Mesodermal cell (in vitro differentiated cells): ENCODE data around the gene LCE4A.

Experiments used
- H3K27ac ChIP-seq: 2 replicates; pipeline ENCODE4 v1.7.0; 2013; ENCODE audit warnings: mild to moderate bottlenecking, low read depth, low read length, moderate library complexity; ENCODE audit not compliant: severe bottlenecking
- H3K36me3 ChIP-seq: 2 replicates; pipeline ENCODE4 v1.7.1; 2013; ENCODE audit warnings: mild to moderate bottlenecking, low read length, moderate library complexity; ENCODE audit not compliant: control insufficient read depth, insufficient read depth
- H3K4me1 ChIP-seq: one replicate; pipeline ENCODE4 v1.7.1; 2013; ENCODE audit warnings: mild to moderate bottlenecking, low read length; ENCODE audit not compliant: insufficient read depth, control insufficient read depth, poor library complexity, severe bottlenecking
- H3K4me3 ChIP-seq: 2 replicates; pipeline ENCODE4 v1.7.0; 2013; ENCODE audit warnings: low read length, control low read depth, mild to moderate bottlenecking; ENCODE audit not compliant: insufficient read depth, poor library complexity, severe bottlenecking; ENCODE audit errors: extremely low read depth
- H3K9me3 ChIP-seq: 2 replicates; pipeline ENCODE4 v1.7.1; 2013; ENCODE audit warnings: mild to moderate bottlenecking, low read length, moderate library complexity; ENCODE audit not compliant: control insufficient read depth
- WGBS, 2 experiments: methylation state at CpG; one replicate each; pipeline ENCODE4 v1.1.5; 2013; ENCODE audit warnings: missing lambda C conversion rate in 2 of 2; ENCODE audit not compliant: insufficient coverage in 2 of 2; 5-methylcytosine and 5-hydroxymethylcytosine counted together

Gene LCE4A

GRCh38 chr1:152745765-152746444 is 37.9 kb downstream of the LCE4A start:
- H3K27ac ChIP-seq = no peak overlapping the region
- peaks cover 40% of the 10 kb centered on the region for H3K9me3 ChIP-seq
- no peaks in the 10 kb centered on the region for H3K36me3 ChIP-seq
- H3K4me1 ChIP-seq = no peaks in the 10 kb centered on the region
- H3K4me3 ChIP-seq = no peak overlapping the region
- 75 to 83% methylated on average over 5 to 6 of the region's 6 CpGs for WGBS, 2 experiments

GRCh38 chr1:152747831-152748230 is 39.9 kb downstream of the LCE4A start:
- H3K27ac ChIP-seq = no peak overlapping the region
- H3K9me3 ChIP-seq = peaks cover 24% of the 10 kb centered on the region
- no peaks in the 10 kb centered on the region for H3K4me1 ChIP-seq
- H3K4me3 ChIP-seq = no peak overlapping the region
- no CpG with 5 or more reads among the region's 1 CpG for WGBS, 2 experiments
- no peaks in the 10 kb centered on the region for H3K36me3 ChIP-seq

- no peaks in the 10 kb centered on the region for H3K4me1 ChIP-seq
- WGBS, 2 experiments = 80 to 100% methylated on average over 1 of the region's 1 CpG
- no peak overlapping the region for H3K27ac ChIP-seq
- no peak overlapping the region for H3K4me3 ChIP-seq
- no peaks in the 10 kb centered on the region for H3K36me3 ChIP-seq
- H3K9me3 ChIP-seq = peaks cover 28% of the 10 kb centered on the region
These were observed 44.3 kb downstream of the LCE4A start for GRCh38 chr1:152752225-152752624.

GRCh38 chr1:152753586-152753985 is 45.6 kb downstream of the LCE4A start:
- no peaks in the 10 kb centered on the region for H3K4me1 ChIP-seq
- H3K36me3 ChIP-seq = no peaks in the 10 kb centered on the region
- no peak overlapping the region for H3K4me3 ChIP-seq
- peaks cover 31% of the 10 kb centered on the region for H3K9me3 ChIP-seq
- H3K27ac ChIP-seq = no peak overlapping the region
- 20 to 50% methylated on average over 1 of the region's 1 CpG for WGBS, 2 experiments

GRCh38 chr1:152756872-152757271 is 48.9 kb downstream of the LCE4A start:
- peaks cover 44% of the 10 kb centered on the region for H3K9me3 ChIP-seq
- no CpG with 5 or more reads among the region's 2 CpGs for WGBS, 2 experiments
- H3K4me3 ChIP-seq = no peak overlapping the region
- H3K36me3 ChIP-seq = no peaks in the 10 kb centered on the region
- H3K27ac ChIP-seq = no peak overlapping the region
- H3K4me1 ChIP-seq = no peaks in the 10 kb centered on the region

GRCh38 chr1:152757747-152758146 is 49.8 kb downstream of the LCE4A start, which contains the start of gene KPRP:
Gene KPRP, plus strand, starts transcription at chr1:152758025. Its CDS starts 1,564 bp downstream, at chr1:152759589.
- H3K27ac ChIP-seq = no peak within 1 kb of the TSS
- H3K4me1 ChIP-seq = no peaks in the 10 kb centered on the region
- 65 to 100% methylated on average over 1 to 4 of the region's 6 CpGs for WGBS, 2 experiments
- H3K9me3 ChIP-seq = peaks cover 50% of the 10 kb centered on the region
- no peak within 1 kb of the TSS for H3K4me3 ChIP-seq
- no peaks in the 10 kb centered on the region for H3K36me3 ChIP-seq

GRCh38 chr1:152758636-152759035 is 50.7 kb downstream of the LCE4A start:
- Histone ChIP-seq H3K9me3 (peaks cover 50% of the 10 kb centered on the region), H3K4me1 (no peaks in the 10 kb centered on the region), H3K36me3 (no peaks in the 10 kb centered on the region), H3K4me3 (no peak overlapping the region), H3K27ac (no peak overlapping the region)
- WGBS, 2 experiments = 41 to 46% methylated on average over 3 of the region's 4 CpGs
